ENCODE results near the gene FAXDC2.

GRCh38 chr5:154873791-154874331, 23.5 kb upstream of the FAXDC2 start:
- TF ChIP-seq, protein P1, sequence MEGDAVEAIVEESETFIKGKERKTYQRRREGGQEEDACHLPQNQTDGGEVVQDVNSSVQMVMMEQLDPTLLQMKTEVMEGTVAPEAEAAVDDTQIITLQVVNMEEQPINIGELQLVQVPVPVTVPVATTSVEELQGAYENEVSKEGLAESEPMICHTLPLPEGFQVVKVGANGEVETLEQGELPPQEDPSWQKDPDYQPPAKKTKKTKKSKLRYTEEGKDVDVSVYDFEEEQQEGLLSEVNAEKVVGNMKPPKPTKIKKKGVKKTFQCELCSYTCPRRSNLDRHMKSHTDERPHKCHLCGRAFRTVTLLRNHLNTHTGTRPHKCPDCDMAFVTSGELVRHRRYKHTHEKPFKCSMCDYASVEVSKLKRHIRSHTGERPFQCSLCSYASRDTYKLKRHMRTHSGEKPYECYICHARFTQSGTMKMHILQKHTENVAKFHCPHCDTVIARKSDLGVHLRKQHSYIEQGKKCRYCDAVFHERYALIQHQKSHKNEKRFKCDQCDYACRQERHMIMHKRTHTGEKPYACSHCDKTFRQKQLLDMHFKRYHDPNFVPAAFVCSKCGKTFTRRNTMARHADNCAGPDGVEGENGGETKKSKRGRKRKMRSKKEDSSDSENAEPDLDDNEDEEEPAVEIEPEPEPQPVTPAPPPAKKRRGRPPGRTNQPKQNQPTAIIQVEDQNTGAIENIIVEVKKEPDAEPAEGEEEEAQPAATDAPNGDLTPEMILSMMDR (IDR thresholded peaks at IDR 0.05; ENCODE audit: low read depth, low read length, poor library complexity, severe bottlenecking), result no peak
- no peak for TF ChIP-seq EZH2phosphoT487 (IDR thresholded peaks at IDR 0.05; ENCODE audit: borderline replicate concordance, low read length)
